Medulla oblongata (tissue), 1 donor: Measurements from ENCODE around the gene ZDHHC3.
"Not testable (repeated sequence)": the region's sequence is repeated elsewhere in the genome, so short reads cannot be mapped to it uniquely, and the experiment has no call there.

Source experiments
- DNase-seq: peaks from one replicate; pipeline ENCODE4 v3.0.0-alpha.2; 2015; ENCODE audit errors: extremely low spot score

Gene ZDHHC3

DNA sequence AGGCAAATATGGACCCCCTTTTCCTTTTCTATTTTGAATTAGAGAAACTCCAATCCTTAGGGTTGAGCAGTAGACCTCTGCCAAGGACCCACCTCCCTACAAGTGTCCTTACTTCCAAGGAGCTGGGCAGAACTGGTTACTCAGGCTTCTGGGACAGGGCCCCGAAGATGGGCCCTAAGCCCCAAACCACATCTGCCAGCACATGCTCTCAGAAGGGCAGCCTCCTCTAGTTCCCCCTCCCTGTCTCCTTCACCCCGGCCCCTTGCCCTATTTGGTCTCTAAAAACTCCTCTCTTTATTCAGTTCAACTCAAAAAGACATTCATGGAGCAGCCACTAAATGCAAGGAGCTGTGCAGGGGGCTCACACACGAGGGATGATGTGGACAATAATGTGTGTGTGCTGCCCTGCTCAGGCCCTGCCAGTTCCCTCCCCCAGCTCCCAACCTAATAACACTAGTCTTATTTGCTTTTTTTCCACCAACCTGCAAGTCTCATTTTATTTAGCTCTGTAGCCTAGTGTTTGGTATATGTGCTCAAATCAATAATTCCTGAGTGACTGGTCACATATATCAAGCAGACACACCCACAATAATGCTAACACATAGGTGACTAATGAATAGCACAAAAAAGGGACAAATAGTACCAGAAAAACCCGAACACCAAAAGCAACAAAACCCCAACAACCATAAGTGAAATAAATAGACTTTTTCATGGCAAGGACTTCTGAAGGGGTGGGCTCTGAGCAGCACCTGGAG, 12.2 kb downstream of the ZDHHC3 start:
- no peak for DNase-seq

GRCh38 chr3:44962621-44963393, 13.2 kb downstream of the ZDHHC3 start:
- no peak for DNase-seq

DNA sequence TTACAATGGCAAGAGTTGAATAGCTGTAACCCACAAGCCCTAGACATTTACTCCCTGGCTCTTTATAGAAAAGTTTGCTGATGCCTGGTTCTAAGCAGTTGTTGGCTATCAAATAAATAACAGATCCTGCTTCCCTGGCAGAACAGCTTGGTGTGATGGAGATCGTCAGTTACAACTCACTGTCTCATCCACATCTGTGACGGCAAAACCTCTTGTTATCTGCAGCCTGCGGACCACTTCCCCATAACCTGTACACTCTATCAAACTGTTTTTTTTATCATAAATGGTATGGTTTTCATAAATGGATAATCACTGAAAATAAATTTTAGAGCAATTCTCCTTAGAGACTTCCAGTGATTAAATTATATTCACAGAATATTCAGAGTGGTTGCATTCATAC, 14.1 kb downstream of the ZDHHC3 start:
- DNase-seq = no peak

DNA sequence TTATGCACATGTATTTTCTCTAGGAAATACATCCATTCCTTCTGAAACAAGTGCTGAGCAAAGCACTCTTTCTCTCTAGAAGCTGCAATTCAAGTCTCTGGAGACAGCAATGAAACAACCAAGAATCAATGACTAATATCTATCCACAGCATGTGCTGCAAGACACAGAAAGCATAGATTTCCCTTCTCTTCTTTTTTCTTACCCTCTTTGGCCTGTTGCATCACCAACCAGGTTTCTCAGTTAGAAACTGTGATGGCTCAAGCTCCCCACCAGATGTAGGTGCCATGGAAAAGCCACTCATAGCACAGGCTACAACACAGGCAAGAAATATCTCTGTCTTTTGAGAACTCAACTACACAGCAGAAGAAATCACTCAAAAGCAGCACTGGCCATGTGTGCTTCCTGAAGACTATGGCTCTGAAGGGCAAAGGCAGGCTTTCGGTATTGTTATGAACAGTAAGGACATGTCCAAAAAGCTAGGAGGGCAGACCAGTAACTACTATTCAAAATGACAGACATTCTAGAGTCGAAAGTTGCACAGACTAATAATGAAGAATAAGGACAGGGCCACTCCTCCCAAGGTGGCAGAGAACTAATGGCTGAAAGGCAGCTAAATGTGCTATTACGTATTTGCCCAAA, 15.5 kb downstream of the ZDHHC3 start:
- no peak for DNase-seq

DNA sequence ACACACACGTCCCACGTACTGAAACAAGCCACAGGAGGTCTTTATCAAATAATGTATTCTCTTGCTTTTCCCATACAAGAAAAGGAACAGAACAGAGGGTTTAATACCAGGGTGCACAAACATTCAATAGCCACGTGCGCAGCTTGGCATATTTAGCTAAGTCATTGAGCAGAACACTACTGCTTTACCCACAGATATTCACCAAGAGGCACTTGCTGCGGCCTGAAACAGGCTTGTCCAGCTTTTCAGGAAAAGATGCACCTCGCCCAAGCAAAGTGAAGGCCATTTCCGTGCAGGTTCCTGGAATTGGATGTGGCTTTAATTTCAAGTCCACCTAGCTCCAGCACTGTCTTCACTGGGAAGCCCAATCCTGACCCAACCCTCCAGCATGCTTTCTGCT, 17.6 kb downstream of the ZDHHC3 start:
- no peak for DNase-seq

- no peak for DNase-seq
These were observed 18.0 kb downstream of the ZDHHC3 start for GRCh38 chr3:44957986-44958385.

DNA sequence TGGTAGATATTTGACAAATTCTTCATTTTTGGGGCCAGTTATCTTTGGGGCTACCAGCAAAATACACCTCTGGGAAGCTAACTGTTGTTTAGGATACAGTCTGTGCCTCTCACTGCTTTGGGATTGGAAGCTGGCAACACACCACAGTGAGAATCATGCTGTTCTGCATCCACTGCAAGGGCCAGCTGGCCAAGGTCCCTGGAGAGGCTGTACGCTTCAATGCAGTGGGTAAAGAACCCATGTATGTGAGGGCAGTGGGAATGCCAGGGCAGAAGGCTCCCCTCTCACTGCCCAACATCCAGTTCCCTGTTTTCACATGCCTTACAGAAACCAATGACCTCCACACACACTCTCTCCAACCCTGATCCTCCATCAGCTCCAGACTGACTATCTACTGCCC, 20.1 kb downstream of the ZDHHC3 start:
- no peak for DNase-seq

DNA sequence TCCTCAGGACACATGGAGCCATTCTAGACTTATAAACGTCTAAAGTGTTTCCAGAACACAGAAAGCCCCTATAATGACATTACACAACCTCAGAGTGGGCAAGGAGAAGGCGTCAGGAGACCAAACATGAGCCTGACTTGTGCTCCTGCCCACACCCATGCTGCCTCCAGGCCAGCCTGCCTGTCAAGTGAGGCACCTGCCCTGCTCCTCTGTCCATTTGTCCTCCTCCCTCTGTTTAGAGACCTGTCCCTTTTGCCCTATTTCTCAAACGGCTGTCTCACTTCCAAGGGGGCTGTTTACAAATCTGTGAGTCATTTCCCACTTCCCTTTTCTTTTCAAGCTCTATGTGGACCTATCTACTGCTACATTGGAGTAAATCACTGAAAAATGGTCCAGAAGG, 21.0 kb downstream of the ZDHHC3 start:
- DNase-seq = peak; percentile 50

GRCh38 chr3:44954304-44954703, 21.7 kb downstream of the ZDHHC3 start:
- DNase-seq = no peak

- no peak for DNase-seq
These were observed 23.3 kb downstream of the ZDHHC3 start for GRCh38 chr3:44952689-44953088.

GRCh38 chr3:44950275-44950734, 25.7 kb downstream of the ZDHHC3 start:
- DNase-seq = no peak

DNA sequence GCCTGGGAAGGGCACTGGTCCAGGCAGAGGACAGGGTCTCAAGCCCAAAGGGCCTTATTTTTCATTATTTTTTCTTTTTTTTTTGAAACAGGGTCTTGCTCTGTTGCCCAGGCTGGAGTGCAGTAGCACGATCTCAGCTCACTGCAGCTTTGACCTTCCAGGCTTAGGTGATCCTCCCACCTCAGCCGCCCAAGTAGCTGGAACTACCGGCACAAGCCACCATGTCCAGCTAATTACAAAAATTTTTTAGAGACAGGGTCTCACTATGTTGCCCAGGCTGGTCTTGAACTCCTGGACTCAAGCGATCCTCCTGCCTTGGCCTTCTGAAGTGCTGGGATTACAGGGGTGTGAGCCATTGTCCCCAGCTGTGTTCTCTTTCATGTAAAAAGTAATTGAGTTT, 26.2 kb downstream of the ZDHHC3 start:
- DNase-seq = not testable (repeated sequence)

DNA sequence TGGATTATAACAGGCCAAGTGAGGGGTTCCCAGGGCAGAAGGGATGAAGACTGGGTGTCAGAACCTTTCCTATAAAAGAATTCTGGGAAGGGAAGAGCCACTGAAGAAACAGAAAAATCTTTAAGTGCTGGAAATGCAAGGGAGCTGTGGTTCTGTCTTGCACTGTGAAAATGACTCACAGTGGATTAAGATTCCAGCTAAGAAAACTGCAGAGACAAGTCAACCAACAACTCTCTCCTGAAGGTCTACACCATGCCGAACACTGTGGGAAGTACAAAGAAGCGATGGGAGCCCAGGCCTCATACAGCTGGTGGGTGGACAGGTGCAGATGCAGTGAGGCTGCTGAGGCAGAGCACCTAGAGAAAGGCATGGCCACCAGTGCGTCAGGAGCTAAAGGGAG, 27.7 kb downstream of the ZDHHC3 start:
- DNase-seq = no peak

- DNase-seq = no peak
These were observed 33.6 kb downstream of the ZDHHC3 start for GRCh38 chr3:44942202-44942921.

DNA sequence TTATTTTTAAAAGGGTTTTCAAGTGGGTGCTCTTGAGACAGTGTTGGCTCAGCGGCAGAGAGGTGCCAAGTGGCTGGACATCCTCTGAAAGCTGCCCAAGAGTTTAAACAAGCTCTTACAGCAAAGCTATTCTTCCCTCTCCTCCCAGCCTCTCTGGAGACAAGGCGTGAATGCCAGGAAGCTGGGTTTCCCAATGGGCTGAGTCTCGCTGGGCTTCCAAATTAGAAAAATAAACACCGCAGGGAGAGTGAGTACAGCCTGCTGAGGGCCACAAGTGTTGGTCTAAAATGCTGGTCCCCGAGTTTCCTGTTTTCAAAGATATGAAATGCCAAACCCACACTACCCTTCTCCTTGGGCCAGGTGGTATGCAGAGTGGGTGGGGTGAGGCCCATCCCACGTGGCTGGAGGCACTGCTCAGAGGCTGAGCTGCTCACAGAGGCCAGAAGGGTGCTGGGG, 36.4 kb downstream of the ZDHHC3 start:
- DNase-seq = peak; percentile 65

GRCh38 chr3:44932986-44933944, 42.7 kb downstream of the ZDHHC3 start:
- no peak for DNase-seq

GRCh38 chr3:44932271-44932670, 43.7 kb downstream of the ZDHHC3 start:
- DNase-seq = no peak

- no peak for DNase-seq
These were observed 44.2 kb downstream of the ZDHHC3 start for GRCh38 chr3:44931791-44932190.

- no peak for DNase-seq
These were observed 45.1 kb downstream of the ZDHHC3 start for GRCh38 chr3:44930911-44931310.

DNA sequence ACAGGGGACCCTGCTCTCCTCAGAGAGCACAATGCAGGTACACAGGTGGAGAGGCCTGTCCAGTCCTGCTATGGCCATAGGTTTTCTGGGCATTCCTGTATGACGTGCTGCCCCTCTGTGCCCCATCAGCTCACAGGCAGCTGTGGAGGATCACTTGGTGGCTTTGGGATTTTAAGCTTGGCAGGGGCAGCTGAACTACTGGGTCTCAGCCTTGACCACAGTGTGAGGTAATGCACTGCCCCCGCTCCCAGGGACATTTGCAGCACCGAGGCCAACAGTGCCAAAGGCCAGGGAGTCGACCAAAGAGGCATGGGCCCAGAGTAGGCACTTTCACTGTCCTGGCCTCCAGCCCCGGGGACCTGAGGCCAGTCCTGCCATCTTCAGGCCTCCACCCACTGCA, 46.2 kb downstream of the ZDHHC3 start:
- DNase-seq = no peak

DNA sequence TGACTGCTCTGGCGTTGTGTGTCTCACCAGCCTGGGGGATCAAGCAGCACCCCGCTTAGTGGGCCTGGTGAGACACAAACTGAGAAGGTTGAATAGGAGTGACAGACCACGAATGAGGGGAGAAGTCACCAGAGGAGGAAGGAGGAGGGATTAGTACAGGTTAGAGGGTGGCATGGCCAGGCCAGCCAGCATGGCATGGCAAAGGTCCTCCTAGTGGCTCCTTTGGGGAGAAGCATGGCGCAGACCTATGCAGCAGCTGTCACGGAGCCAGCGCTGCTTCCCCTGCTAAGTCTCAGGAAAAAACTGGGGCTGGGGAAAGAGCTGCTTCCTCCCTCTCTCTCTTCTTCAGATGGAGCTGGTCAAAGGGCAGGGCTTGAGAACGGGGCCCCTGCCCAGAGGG, 48.6 kb downstream of the ZDHHC3 start:
- DNase-seq = no peak
